ENCODE results near the gene RAB4A. TPM values are rescaled to one million over a fixed set of nuclear protein-coding genes. Genes with fewer than 3 reads are reported as not detected.
A peak's percentile ranks its signal among the peaks of the same experiment; 100 is the strongest.

RAB4A gene
- total RNA-seq, 1 experiment from 2014 or later: 98.9 TPM

DNA sequence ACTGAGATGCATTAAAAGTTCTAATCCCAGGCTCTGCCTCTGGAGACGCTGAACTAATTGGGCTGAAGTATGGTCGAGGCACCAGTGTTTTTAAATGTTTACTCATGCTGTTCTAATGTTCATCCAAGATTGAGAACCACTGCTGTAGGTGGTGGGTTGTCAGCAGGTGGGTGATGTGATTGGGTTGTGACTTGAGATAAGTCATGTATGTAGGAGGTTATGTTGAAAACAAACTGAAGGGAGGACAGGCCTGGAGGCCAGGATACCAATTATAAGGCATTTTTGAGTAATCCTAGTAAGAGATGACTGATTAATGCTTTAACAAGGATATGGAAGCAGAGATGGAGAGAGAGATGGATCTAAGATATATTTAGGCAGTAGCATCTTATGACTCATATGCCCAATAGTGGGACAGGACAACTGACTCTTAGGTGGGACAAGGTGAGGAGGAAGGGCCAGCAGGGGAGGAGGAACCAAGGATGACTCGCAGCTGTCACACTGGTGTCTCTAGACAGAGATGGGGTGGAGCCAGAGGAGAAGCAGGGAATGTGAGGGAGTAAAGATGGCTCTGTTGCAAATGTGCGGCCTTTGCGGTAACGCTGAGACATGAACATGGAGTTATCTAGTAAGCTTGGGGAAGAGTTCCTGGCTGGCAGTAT, 29.3 kb downstream of the RAB4A start:
- Mint-ChIP-seq H3K4me1 (ENCODE audit: low read depth, unreplicated experiment) (peaks cover 30% of the 10 kb centered on the region), H3K27ac (ENCODE audit: unreplicated experiment) (peak overlapping the region; percentile 90)
- POLR2A ChIA-PET: no interaction called here

DNA sequence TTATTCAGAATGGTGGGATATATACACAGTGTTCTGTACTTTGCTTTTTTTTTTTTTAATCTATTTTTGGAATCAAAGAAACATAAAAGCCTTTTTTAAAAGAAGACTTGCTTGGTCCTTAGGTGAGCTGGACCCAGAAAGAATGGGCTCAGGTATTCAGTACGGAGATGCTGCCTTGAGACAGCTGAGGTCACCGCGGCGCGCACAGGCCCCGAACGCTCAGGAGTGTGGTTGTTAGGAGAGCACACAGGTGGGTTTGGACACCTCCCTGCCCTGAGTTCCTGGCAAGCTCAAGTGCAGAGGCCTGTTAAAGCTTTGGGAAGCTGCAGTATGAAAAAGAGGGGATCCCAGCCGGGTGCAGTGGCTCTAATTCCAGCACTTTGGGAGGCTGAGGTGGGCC, 31.8 kb downstream of the RAB4A start:
- H3K4me3 ChIP-seq (ENCODE audit: low read depth, low read length): no peak overlapping the region
- H3K27me3 ChIP-seq (replicated peaks; ENCODE audit: control insufficient read depth, insufficient read depth, low read length): no peaks in the 10 kb centered on the region
- peaks cover 62% of the 10 kb centered on the region for H3K36me3 Mint-ChIP-seq (ENCODE audit: insufficient read depth, unreplicated experiment)
- H3K27me3 Mint-ChIP-seq (ENCODE audit: insufficient read depth, unreplicated experiment): no peaks in the 10 kb centered on the region
- no peak for DNase-seq
- H3K4me3 Mint-ChIP-seq (ENCODE audit: unreplicated experiment): no peak overlapping the region
- H3K9me3 Mint-ChIP-seq (ENCODE audit: unreplicated experiment): no peaks in the 10 kb centered on the region
- H3K36me3 ChIP-seq (ENCODE audit: control insufficient read depth, insufficient read depth, low read length): peaks cover 8% of the 10 kb centered on the region
- no peaks in the 10 kb centered on the region for H3K9me3 ChIP-seq
- TF ChIP-seq, protein P1, sequence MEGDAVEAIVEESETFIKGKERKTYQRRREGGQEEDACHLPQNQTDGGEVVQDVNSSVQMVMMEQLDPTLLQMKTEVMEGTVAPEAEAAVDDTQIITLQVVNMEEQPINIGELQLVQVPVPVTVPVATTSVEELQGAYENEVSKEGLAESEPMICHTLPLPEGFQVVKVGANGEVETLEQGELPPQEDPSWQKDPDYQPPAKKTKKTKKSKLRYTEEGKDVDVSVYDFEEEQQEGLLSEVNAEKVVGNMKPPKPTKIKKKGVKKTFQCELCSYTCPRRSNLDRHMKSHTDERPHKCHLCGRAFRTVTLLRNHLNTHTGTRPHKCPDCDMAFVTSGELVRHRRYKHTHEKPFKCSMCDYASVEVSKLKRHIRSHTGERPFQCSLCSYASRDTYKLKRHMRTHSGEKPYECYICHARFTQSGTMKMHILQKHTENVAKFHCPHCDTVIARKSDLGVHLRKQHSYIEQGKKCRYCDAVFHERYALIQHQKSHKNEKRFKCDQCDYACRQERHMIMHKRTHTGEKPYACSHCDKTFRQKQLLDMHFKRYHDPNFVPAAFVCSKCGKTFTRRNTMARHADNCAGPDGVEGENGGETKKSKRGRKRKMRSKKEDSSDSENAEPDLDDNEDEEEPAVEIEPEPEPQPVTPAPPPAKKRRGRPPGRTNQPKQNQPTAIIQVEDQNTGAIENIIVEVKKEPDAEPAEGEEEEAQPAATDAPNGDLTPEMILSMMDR (IDR thresholded peaks at IDR 0.05; ENCODE audit: insufficient read depth in 1 of 2, low read depth in 1 of 2, low read length in 1 of 2, severe bottlenecking in 1 of 2, unreplicated experiment in 1 of 2): no peak
- BruUV-seq (replicated peaks): no TSS peak
- CTCF ChIA-PET: no interaction called here
- peaks cover 26% of the 10 kb centered on the region for H3K4me1 ChIP-seq
- H3K4me1 Mint-ChIP-seq (ENCODE audit: low read depth, unreplicated experiment): peaks cover 23% of the 10 kb centered on the region
- POLR2A ChIA-PET: interaction anchor here (0.7 kb wide), 1 partner anchor 32 kb away, joined by 3 read pairs; the partner anchor contains the start of gene RAB4A
- intact Hi-C loops (cut with micrococcal nuclease; ENCODE audit: unreplicated experiment): no loop called here
- no peak overlapping the region for H3K27ac Mint-ChIP-seq (ENCODE audit: unreplicated experiment)

More for the DNA sequence above, 29.3 kb downstream of the RAB4A start:
- intact Hi-C loops (cut with micrococcal nuclease; ENCODE audit: unreplicated experiment): no loop called here
- Mint-ChIP-seq H3K9me3 (ENCODE audit: unreplicated experiment) (no peaks in the 10 kb centered on the region), H3K27me3 (ENCODE audit: insufficient read depth, unreplicated experiment) (no peaks in the 10 kb centered on the region), H3K36me3 (ENCODE audit: insufficient read depth, unreplicated experiment) (peaks cover 64% of the 10 kb centered on the region), H3K4me3 (ENCODE audit: unreplicated experiment) (no peak overlapping the region)
- peaks cover 49% of the 10 kb centered on the region for H3K4me1 ChIP-seq
- TF ChIP-seq, protein P1 (IDR thresholded peaks at IDR 0.05; ENCODE audit: insufficient read depth in 1 of 2, low read depth in 1 of 2, low read length in 1 of 2, severe bottlenecking in 1 of 2, unreplicated experiment in 1 of 2): no peak
- CTCF ChIA-PET: no interaction called here
- no TSS peak for BruUV-seq (replicated peaks)
- DNase-seq: no peak
- H3K36me3 ChIP-seq (ENCODE audit: control insufficient read depth, insufficient read depth, low read length): peaks cover 10% of the 10 kb centered on the region
- H3K4me3 ChIP-seq (ENCODE audit: low read depth, low read length): no peak overlapping the region
- no peaks in the 10 kb centered on the region for H3K27me3 ChIP-seq (replicated peaks; ENCODE audit: control insufficient read depth, insufficient read depth, low read length)
- no peaks in the 10 kb centered on the region for H3K9me3 ChIP-seq

DNA sequence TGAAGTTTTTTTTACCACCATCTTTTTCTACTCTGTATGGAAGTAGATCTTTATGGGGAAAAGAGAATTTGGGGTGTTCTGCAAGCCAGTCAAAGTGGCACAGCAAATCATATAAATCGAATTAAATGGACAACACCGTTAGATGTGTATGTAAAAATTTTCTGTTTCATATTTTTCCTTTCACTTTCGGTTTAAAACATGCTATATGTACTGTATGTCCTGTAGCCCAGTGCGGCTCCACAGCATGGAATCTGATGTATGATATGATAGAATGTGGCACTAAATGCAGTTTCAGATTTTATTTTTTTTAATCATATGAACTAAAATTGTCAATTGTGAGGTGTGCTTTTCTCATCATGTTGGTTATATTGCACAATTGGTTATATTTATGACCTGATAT, 32.9 kb downstream of the RAB4A start:
- ChIA-PET POLR2A (no interaction called here), CTCF (no interaction called here)
- Histone ChIP-seq H3K27me3 (replicated peaks; ENCODE audit: control insufficient read depth, insufficient read depth, low read length) (no peaks in the 10 kb centered on the region), H3K36me3 (ENCODE audit: control insufficient read depth, insufficient read depth, low read length) (peaks cover 10% of the 10 kb centered on the region), H3K4me1 (peaks cover 15% of the 10 kb centered on the region), H3K9me3 (no peaks in the 10 kb centered on the region), H3K4me3 (ENCODE audit: low read depth, low read length) (no peak overlapping the region)
- DNase-seq: no peak
- Mint-ChIP-seq H3K27ac (ENCODE audit: unreplicated experiment) (no peak overlapping the region), H3K27me3 (ENCODE audit: insufficient read depth, unreplicated experiment) (no peaks in the 10 kb centered on the region), H3K4me3 (ENCODE audit: unreplicated experiment) (no peak overlapping the region), H3K4me1 (ENCODE audit: low read depth, unreplicated experiment) (peaks cover 22% of the 10 kb centered on the region), H3K9me3 (ENCODE audit: unreplicated experiment) (no peaks in the 10 kb centered on the region), H3K36me3 (ENCODE audit: insufficient read depth, unreplicated experiment) (peaks cover 73% of the 10 kb centered on the region)
- TF ChIP-seq, protein P1 (IDR thresholded peaks at IDR 0.05; ENCODE audit: insufficient read depth in 1 of 2, low read depth in 1 of 2, low read length in 1 of 2, severe bottlenecking in 1 of 2, unreplicated experiment in 1 of 2): no peak
- BruUV-seq (replicated peaks): TSS peak; percentile 18
- intact Hi-C loops (cut with micrococcal nuclease; ENCODE audit: unreplicated experiment): no loop called here
